NCI-H524 (cell line): ENCODE measurements around the gene FERMT1.
A peak's percentile ranks its signal among the peaks of the same experiment; 100 is the strongest.
"Not testable (repeated sequence)": the region's sequence is repeated elsewhere in the genome, so short reads cannot be mapped to it uniquely, and the experiment has no call there.

Experiments used
- DNase-seq, 2 experiments: peaks; one replicate each; lab custom pipeline; 2025; lab: John Stamatoyannopoulos, UW

Gene FERMT1

DNA sequence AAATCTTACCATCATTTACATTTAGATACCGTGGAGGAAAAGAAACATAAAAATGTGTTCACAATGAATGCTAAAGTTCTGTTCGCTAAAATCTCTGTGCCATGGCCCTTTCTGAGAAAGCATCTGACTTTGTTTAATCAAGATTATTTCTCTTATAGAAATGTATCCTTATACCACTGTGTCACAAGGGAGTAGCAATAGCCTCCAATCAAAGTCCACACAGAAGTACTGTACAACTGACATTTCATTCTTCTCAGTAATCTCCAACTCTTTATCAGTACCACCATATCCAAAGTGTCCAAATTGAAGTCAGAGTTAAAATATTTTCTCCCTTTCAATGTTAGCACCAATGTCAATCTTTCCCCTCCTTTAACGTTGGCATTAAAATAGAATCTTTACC, 6.1 kb downstream of the FERMT1 start:
- no peak for DNase-seq

DNA sequence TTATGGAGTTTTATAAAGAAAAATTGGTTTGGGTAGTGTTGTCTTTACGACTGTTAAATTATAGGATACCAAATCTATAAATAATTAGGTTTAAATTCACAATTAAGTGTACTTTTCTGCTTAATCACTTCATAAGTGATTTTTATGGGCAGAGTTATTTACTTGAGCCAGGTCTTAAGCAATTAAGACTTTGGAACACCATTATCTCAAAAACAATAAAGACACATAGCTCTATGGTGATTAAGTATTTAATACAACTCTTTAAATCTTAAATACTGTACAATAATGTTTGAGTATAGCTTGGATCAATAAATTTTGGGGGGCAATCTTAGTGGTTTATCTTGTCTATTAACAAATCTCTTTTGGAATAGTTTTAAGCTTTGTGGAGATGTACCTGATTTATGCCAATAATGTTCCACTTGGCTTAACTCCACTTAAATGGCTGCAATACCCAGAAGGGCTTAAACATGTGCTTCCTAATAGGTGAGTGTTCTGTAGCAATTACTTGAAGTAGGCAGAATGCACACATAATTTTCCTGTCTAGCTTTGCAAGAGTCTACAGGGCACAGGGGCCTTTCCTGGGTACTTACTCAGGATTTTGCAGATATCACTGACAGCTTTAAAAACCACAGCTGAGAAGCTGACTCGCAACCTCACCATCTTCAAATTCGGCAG, 7.5 kb downstream of the FERMT1 start:
- DNase-seq: peak in 1 of 2 experiments; percentile 31

DNA sequence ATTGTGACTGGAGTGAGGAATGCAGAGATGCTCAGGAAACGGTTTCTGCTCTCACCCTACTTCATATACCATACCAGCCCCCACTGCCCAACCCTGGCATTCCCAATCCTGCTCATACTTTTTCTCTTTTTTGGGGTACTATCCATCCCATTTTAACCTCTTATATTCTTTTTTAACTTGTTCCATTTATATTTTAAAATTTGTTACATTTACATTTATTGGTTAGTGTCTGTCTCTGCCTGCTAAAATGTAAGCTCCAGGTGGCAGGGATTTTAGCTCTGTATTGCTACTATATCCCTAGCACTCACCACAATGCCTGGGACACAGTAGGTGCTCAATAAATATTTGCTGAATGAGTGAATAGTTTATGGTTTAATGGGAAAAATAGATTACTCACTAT, 8.1 kb downstream of the FERMT1 start:
- DNase-seq: no peak

DNA sequence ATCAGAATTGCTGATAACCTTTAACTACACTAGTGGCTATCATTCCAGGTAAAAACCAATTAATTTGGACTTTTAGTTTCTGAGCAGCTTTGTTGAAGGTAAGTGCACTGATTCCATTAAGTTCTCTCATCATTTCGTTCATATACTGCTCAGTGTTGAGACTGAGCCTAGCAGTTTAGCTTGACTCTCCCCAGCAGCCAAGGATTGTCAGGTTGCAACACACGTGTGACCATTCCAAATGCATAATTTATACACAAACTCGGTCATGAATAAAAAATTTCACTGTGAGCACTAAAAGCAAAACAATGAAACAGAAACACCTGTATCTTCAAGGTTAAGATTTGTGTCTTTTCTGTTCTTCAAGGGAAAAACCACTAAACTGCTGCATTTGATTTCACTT, 8.9 kb downstream of the FERMT1 start:
- DNase-seq: no peak

DNA sequence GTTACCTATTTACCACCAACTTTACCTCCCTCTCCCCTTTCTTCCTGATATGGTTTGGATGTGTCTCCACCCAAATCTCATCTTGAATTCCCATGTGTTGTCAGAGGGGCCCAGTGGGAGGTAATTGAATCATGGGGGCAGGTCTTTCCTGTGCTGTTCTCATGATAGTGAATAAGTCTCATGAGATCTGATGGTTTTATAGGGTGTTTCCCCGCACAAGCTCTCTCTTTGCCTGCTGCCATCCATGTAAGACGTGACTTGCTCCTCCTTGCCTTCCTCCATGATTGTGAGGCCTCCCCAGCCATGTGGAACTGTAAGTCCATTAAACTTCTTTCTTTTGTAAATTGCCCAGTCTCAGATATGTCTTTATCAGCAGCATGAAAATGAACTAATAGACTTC, 9.9 kb downstream of the FERMT1 start:
- DNase-seq: not testable (repeated sequence)

DNA sequence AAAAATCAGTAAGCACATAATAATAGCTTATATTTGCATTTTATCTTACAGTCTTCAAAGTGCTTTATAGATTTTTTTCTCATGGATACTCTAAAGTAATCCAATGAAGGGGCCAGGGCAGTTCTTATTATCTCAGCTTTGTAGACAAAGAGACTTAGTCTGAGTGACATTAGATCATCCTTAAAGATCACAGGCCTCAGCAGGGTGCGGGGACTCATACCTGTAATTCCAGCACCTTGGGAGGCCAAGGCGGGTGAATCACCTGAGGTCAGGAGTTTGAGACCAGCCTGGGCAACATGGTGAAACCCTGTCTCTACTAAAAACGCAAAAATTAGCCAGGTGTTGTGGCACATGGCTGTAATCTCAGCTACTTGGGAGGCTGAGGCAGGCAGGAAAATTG, 14.5 kb downstream of the FERMT1 start:
- no peak for DNase-seq

DNA sequence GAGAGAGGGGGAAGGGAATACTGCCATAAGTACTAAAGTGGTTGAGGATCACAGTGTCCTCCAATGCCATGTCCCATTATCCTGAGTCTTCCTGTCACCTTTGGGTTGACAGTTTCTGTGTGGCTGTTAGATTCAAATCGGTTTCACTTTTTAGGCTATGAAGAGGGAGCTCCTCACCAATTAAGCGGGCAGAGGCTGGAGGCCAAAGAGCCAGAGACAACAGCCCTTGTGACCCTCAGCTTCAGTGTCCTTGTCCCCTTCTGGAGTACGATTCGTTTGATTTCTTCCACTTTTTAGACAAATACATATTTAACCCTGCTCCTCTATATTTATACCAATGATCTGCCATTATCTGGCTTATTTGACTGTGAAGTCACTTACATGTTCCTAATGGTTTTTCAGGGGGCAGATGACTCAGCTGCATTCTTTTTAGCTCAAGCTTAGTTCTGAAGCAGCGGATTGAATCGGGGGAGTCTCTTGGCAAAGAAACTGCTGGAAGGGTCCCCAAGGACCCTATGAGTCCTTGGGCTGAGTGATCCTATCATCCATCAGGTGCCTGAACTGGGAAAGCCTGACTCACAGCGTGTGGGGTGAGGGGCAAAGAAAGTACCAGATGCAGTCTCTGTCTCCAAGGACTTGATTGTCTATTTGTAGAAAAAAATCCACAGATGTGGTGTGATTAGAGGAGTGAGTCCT, 18.2 kb downstream of the FERMT1 start:
- no peak for DNase-seq

DNA sequence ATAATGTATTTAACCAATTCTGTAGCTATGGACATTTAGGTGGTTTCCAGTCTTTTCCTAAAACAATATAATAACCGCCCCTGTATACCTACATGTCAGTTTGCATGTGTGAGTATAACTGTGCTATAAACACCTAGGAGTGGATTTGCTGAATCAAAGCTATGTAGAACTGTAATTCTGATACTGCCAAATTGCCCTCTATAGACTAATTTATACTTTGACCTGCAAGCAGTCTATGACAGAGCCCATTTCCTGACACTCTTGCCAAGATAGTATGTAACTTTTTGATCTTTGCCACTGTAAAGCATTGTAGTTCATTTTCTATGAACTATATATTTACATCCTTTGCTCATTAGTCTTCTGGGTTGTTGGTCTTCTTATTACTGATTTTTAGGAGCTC, 19.5 kb downstream of the FERMT1 start:
- DNase-seq: no peak

DNA sequence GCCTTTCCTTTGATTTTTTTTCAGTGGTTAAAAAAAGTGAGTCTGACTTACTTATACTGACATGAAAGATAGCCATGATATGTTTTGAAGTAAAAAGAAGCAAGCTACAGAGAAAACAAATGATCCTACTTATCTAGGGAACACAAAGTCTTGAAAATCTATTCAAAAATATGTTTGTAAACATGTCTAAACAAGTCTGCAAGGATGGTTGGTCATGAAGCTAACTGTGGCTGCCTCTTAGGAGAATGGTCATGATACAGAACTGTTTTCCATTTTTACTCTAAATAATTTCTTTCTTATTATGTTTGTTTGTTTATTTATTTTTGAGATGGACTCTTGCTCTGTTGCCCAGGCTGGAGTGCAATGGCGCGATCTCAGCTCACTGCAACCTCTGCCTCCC, 21.5 kb downstream of the FERMT1 start:
- DNase-seq: no peak

DNA sequence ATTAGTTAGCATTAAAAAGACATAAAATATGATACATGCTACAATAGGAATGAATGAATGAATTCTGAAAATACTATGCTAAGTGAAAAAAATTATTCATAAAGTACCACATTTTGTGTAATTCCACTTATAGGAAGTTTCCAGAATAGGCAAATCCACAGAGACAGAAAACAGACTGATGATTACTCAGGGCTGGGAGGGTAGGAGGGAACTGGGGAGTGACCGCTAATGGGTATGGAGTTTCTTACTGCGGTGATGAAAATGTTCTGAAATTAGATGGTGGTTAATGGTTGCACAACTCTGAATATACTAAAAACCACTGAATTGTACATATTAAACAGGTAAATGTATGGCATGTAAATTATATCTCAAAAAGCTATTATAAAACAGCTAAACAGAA, 22.6 kb downstream of the FERMT1 start:
- no peak for DNase-seq

DNA sequence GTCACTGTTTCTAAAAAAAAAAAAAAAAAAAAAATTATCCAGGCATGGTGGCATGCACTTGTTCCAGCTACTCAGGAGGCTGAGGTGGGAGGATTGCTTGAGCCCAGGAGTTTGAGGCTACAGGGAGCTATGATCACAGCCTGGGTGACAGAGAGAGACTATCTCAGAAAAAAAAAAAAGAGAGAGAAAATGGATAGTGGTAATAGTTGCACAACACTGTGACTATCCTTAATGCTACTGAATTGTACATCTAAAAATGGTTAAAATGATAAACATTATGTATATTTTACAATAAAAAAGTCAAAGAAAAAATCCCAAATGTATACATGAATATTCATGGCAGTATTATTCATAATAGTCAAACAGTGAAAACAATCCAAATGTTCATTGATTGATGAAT, 23.0 kb downstream of the FERMT1 start:
- no peak for DNase-seq

DNA sequence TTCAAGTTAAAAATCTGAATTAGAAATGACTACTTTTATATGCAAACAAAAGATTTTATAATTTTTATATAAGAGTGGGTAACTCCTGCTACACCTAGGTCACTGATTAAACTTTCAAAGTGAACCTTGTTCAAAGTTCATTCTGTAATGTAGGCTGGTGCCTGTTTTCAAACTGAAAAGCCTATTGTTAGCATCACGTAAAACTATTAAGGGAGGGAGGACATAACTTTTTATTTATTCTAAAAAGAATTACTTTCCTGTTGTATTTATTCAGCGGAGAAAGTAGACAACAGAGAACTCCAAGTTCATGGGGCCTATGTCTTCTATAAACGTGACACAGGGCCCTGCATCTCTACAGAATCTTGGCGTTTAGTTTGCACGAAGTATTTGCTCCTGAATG, 27.4 kb downstream of the FERMT1 start:
- DNase-seq: no peak

DNA sequence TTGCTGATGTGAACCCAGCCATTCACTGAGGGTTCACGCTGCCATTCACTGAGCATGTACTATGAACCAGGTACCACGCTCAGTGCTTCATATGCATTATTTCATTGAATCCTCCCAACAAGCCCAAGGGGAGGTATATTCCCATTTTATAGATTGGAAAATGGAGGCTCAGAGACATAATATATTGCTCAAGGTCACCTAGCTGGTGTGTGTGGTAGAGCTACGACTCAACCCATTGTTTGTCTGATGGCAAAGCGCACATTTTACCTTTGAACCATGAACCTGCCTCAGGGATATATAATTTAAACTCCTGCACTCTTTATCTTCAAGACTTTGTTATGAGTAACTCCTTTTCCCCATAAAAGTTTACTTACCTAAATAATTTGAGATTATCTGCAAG, 28.3 kb downstream of the FERMT1 start:
- no peak for DNase-seq

DNA sequence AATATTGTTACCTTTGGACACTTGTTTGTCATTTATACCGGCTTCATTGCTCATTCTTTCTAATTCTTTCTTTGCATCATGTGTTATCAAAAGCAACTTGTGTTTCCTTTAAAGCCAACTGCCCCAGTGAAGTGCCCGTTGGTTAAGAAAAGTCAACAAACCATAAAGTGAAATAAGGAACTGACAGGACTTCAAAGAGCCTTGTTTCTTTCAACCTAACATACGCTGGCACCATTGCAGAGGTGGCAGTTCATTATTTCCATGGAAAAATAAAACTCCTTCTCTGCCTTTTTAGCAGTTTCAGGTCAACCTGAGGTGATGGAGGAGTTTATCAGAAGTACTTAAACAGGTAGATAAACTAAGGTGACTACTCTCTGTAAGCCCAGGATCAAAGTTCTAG, 28.8 kb downstream of the FERMT1 start:
- no peak for DNase-seq

DNA sequence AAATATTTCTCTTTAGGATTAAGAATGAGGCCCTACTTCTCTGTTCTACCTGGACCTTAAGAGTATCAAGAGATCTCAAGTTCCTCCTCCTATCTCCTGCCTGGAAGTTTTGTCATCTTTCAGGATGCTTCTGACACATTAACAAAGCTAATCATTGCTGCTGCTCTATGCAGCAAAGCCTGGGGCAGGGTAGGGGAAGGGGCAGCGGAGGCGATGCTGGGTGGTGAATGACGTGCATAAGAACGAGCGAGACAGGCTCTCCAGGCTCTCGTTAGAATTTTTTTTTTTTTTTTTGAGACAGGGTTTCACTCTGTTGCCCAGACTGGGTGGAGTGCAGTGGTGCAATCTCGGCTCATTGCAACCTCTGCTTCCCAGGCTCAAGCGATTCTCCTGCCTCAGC, 31.2 kb downstream of the FERMT1 start:
- DNase-seq: no peak

DNA sequence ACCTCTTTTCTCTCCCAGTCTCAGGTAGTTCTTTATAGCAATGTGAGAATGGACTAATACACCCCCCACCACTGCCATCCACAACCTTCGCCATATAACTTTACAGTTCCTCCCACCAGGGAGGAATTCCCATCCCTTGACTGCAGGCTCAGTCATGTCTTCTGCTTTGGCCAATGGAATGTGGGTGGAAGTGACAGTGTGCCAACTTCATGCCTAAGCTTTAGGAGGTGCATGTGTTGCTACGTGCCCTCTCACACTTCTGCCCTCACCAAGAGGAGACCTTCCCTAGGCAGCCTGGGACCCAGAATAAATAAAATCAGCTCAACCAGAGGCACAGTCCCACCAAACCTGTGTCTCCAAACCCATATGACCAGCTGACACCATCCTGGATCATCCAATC, 36.0 kb downstream of the FERMT1 start:
- no peak for DNase-seq

DNA sequence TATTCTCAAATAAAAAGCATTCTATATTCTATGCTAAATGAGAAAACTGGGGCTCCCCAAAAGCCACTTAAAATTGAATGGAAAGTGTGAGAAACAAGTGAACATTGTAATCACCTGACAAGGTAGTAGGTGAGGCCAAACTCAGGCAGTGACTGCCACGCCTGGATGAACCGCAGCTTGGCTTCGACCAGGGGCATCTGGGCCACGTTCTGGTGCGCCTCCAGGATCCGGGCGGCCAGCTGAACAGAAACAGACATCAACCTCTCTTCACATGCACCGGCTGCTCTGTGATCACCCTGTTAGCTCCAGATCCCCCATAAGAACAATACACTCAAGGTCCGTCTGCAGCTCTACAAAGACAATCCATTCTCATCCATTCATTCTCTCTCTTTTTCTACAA, 38.9 kb downstream of the FERMT1 start:
- no peak for DNase-seq

DNA sequence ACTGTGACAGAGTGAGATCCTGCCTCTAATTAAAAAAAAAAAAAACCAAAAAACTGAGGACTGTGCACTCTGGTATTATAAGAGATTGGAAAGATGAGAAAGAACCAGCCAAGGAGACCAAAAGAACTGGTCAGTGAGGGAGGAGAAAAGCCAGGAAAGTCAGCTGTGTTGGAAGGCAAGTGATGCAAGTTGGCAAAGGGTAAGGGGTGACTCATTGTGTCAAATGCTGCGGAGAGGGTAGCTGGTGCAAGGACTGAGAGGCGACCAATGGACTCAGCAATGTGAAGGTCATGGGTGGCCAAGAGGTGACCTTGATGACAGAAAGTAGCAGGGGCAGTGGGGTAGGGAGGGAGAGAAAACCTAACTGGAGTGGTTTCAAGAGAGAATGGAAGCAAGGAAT, 41.6 kb downstream of the FERMT1 start:
- DNase-seq: no peak

DNA sequence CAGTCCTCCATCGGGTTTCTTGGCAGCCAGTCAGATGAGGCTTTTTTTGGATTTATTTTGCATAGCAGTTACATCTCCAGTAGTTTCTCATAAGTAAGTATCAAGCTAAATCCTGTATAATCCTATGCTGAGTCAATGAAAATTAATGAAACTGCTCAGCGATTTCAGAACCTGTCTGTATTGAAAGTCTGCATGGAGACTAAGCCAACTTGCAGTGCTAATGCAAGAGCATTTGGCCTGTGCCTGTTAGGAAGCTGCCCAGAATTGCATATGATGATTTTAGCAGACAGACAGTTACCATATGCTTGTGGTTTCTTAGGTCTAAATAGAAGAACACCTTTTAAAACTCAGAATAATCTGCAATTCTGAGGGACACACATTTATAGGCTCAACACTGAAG, 43.8 kb downstream of the FERMT1 start:
- DNase-seq: no peak

DNA sequence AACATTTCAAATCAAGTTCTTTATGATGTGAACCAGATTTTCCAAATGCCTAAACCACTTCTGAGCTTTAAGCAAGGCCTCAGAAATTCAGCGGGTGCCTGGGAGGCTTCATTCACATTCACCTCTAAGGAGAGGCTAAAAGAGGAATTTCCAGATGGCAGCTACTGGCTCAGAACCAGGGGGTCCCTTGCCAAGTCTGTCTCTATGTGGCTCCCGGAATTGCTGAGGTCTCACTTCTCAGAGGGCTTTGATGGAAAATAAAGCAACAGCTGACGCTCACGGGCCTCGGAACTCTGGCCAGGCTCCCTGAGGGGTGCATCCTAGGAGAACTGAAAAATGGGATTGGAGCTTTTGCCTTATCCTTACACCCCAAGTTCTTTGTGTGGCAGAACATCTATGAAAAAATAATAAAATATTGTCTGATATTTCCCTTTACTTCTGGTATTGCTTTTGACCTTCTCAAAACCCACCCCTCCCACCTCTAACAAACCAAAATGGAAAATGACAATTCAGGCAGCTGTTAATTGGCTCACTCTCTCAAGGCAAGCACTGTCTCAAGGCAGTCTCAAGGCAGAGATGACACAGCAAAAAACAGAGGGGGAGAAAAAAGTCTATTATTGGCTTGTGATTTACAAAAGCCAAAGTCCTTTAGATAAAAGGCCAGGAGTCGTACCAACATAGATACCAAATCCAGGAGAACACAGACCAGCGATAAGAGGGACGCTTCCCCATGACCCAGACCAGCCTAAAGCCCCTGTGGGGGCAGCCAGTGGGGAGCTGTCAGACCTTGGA, 47.2 kb downstream of the FERMT1 start:
- DNase-seq: no peak

DNA sequence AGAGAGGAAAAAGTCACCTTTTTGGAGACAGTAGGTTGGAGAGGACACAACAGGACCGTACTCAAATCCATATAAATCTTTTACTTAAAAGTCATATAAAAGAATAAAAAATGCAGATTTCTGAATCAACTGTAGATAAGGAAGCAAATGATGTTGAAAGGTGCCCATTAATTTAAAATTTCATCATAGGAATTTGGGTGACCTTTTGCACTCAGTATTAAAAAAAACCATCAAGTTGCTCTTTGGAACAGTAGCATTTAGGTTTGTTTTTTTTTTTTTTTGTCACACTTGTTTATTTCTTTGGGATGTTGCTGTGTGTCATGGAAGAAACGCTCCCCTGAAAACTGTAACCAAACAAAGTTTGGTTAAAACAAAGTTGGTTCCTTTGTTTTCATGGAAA, 48.0 kb downstream of the FERMT1 start:
- DNase-seq: no peak

DNA sequence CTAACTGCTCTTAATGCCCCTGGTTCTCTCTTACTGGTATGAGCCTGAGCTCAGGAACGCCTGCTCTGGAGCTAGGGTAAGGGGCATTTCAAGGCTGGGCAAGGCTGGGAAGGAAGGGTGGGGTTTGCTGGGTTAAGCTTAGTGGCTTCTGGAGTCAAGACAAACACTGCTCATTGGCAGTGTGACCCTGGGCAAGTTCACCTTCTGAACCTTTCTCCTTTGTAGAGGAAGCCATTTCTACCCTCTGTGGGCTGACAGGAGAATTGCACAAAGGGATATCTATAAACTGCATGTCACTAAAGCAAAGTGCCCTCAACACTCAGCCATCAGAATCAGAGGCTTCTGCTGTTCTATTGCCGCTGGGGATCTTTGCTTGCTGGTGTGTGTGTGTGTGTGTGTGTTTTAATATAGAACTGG, 48.7 kb downstream of the FERMT1 start:
- DNase-seq: peak; percentile 15 to 32
